Tibial artery (tissue), 4 donors: ENCODE data around the gene SCFD2.

Experiments used
- DNase-seq, 2 donors: peaks; one replicate each; pipeline ENCODE4 v3.0.0-alpha.2; 2019
- H3K27ac ChIP-seq, 2 donors: fragments of 200-600 bp; sonication (generic) in 1 of 2; 1 replicate in 1 of 2; 2 replicates in 1 of 2; pipeline ENCODE4 v1.5.1; 2018 to 2019; ENCODE audit warnings: mild to moderate bottlenecking in 1 of 2
- H3K27me3 ChIP-seq, 2 donors: fragments of 200-600 bp; sonication (generic) in 1 of 2; one replicate each; pipeline versions ENCODE4 v1.5.1 to v1.6.0; 2016 to 2019
- H3K36me3 ChIP-seq, 3 donors: fragments of 200-600 bp; sonication (generic) in 2 of 3; one replicate each; pipeline ENCODE4 v1.5.1; 2016 to 2019; ENCODE audit warnings: mild to moderate bottlenecking in 2 of 3
- H3K4me1 ChIP-seq, 4 donors: fragments of 200-600 bp; sonication (generic) in 2 of 4; 1 replicate in 3 of 4; 2 replicates in 1 of 4; pipeline ENCODE4 v1.5.1; 2016 to 2019
- H3K4me3 ChIP-seq, 2 donors: fragments of 200-600 bp; sonication (generic) in 1 of 2; 1 replicate in 1 of 2; 2 replicates in 1 of 2; pipeline ENCODE4 v1.5.1; 2018 to 2019; ENCODE audit warnings: mild to moderate bottlenecking in 2 of 2
- H3K9me3 ChIP-seq, 3 donors: fragments of 200-600 bp; sonication (generic) in 1 of 3; one replicate each; pipeline ENCODE4 v1.5.1; 2016 to 2019
- intact Hi-C: fragments of 100-400 bp; cut with DNase I; formaldehyde crosslinking; loops from one replicate; pipeline ENCODE4 v1.15.0; 2023; ENCODE audit warnings: low total_unique reads
- TF ChIP-seq, protein P1 (sequence below), 2 experiments: fragments of 200-600 bp in 1 of 2; fragments of 450-650 bp in 1 of 2; IDR thresholded peaks; one replicate each; pipeline ENCODE4 v1.5.1; 2017 to 2019; ENCODE audit warnings: antibody characterized with exemption in 2 of 2, mild to moderate bottlenecking in 1 of 2, moderate library complexity in 1 of 2

Gene SCFD2

DNA sequence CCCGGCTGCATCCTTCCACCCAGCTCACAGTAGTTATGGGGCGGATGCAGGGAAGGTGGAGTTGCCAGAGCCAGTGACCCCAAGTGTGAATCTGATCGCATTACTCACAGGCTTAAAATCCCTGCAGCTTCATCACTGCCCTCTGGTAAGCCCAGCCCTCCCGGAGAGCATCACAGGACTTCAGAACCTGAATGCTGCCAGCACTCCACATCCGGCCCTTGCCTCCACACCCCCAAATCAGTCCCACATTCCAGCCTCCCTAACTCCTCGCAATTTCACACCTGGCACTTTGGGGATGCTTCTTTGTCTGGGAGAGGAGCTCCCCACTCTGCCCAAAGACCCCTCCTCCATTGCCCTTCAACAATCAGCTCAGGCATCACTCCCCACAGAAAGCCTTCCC is 488.2 kb downstream of the SCFD2 start:
- H3K27ac ChIP-seq, result no peak overlapping the region
- DNase-seq, result no peak
- H3K36me3 ChIP-seq, result no peaks in the 10 kb centered on the region
- H3K4me1 ChIP-seq, result no peaks in the 10 kb centered on the region
- no peaks in the 10 kb centered on the region for H3K27me3 ChIP-seq
- H3K9me3 ChIP-seq, result no peaks in the 10 kb centered on the region
- TF ChIP-seq, protein P1, sequence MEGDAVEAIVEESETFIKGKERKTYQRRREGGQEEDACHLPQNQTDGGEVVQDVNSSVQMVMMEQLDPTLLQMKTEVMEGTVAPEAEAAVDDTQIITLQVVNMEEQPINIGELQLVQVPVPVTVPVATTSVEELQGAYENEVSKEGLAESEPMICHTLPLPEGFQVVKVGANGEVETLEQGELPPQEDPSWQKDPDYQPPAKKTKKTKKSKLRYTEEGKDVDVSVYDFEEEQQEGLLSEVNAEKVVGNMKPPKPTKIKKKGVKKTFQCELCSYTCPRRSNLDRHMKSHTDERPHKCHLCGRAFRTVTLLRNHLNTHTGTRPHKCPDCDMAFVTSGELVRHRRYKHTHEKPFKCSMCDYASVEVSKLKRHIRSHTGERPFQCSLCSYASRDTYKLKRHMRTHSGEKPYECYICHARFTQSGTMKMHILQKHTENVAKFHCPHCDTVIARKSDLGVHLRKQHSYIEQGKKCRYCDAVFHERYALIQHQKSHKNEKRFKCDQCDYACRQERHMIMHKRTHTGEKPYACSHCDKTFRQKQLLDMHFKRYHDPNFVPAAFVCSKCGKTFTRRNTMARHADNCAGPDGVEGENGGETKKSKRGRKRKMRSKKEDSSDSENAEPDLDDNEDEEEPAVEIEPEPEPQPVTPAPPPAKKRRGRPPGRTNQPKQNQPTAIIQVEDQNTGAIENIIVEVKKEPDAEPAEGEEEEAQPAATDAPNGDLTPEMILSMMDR (IDR thresholded peaks at IDR 0.05), result no peak
- no peak overlapping the region for H3K4me3 ChIP-seq
- intact Hi-C loops, result no loop called here

DNA sequence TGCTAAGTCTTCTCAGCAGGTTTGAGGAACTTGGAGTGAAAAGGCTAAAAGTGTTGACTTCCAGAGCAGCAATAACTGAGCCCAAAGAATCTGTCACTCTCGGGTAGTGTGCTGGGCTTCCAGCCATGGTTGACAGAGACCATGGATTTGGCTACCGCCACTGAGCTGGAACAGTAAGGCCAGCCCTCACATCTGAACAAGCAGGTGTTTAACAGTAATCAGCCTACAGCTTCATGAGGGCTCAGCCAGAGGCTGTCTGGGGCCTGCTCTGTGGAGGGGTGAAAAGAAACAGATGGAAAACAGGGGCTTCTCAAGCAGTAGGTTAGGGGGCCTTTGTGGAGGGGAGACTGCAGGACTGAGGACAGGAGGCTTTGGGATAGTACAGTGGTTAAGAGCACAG is 488.8 kb downstream of the SCFD2 start:
- no peak for DNase-seq
- Histone ChIP-seq H3K9me3 (no peaks in the 10 kb centered on the region), H3K4me3 (no peak overlapping the region), H3K4me1 (no peaks in the 10 kb centered on the region), H3K27ac (no peak overlapping the region), H3K27me3 (no peaks in the 10 kb centered on the region), H3K36me3 (no peaks in the 10 kb centered on the region)
- intact Hi-C loops, result no loop called here
- TF ChIP-seq, protein P1 (IDR thresholded peaks at IDR 0.05), result no peak

DNA sequence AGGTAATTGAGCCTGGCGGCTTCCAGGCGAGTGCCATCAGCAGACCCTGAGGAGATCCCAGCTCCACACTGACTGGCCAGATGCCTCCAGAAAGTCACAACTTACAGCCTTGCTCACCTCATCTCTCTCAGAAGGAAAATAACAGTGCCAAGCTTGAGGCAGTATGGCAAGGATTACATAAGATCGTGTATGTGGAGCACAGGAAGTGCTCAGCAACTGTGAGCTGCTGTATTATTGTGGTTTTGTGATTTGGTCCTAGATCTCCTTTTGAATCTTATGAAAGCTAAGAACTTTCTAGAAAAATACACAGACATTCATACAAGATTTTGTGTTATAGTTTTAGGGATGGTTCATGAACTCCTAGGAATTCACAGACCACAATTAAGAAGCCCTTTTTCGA is 489.8 kb downstream of the SCFD2 start:
- Histone ChIP-seq H3K36me3 (no peaks in the 10 kb centered on the region), H3K4me3 (no peak overlapping the region), H3K9me3 (no peaks in the 10 kb centered on the region), H3K27ac (no peak overlapping the region), H3K4me1 (no peaks in the 10 kb centered on the region), H3K27me3 (no peaks in the 10 kb centered on the region)
- TF ChIP-seq, protein P1 (IDR thresholded peaks at IDR 0.05), result no peak
- intact Hi-C loops, result no loop called here
- no peak for DNase-seq

DNA sequence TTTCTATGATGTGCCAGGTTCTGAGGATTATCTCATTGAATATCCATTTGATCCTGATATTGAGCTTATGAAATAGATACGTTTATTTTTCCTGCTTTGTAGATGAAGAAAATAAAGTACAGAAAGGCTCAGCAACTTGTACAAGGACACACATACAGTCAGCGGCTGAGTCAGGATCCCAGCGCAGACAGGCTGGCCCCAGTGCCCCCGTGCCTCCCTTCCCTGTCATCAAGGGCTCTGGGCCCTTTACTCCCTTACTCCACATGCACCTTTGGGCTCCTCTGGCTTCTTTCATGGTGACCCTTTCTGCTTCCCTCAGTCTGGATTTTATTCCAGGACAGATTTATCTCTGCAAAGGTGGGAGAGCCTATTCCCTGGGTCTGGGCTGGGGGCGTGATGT is 490.9 kb downstream of the SCFD2 start:
- intact Hi-C loops, result no loop called here
- H3K4me1 ChIP-seq, result peaks cover 0 to 6% (median 3%) of the 10 kb centered on the region in 4 donors
- H3K9me3 ChIP-seq, result no peaks in the 10 kb centered on the region
- H3K36me3 ChIP-seq, result no peaks in the 10 kb centered on the region
- DNase-seq, result no peak
- TF ChIP-seq, protein P1 (IDR thresholded peaks at IDR 0.05), result no peak
- no peak overlapping the region for H3K27ac ChIP-seq
- no peak overlapping the region for H3K4me3 ChIP-seq
- no peaks in the 10 kb centered on the region for H3K27me3 ChIP-seq

DNA sequence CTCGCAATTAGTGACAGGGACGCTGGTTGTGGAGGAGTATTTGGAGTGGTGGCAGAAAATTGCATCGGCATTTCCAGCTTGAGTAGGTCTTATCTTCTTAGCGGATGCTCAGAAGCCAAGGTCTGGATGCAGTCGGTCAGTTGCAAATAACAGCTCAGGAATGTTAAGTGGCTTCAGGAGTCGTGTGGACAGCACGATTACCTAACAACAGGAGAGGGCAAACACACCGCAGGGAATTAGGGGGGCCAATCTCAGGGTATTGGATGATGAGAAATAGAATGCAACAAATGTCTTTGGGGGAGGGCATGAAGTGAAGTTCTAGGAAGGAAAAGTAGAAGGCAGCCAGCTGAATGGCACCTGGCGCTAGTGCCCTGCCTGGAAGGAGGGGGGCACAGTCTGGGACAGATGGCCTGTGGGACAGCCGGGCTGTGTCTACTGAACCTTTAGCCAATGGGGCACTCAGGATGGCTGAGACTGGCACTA is 492.0 kb downstream of the SCFD2 start:
- no peak overlapping the region for H3K27ac ChIP-seq
- intact Hi-C loops, result no loop called here
- DNase-seq, result no peak

More for the DNA sequence above, 492.0 kb downstream of the SCFD2 start:
- Histone ChIP-seq H3K36me3 (no peaks in the 10 kb centered on the region), H3K27me3 (no peaks in the 10 kb centered on the region), H3K9me3 (no peaks in the 10 kb centered on the region), H3K4me3 (no peak overlapping the region), H3K4me1 (peaks cover 0 to 17% (median 13%) of the 10 kb centered on the region in 4 donors)
- TF ChIP-seq, protein P1 (IDR thresholded peaks at IDR 0.05), result no peak
